ENCODE data around the gene SCARB1.

Gene SCARB1

DNA sequence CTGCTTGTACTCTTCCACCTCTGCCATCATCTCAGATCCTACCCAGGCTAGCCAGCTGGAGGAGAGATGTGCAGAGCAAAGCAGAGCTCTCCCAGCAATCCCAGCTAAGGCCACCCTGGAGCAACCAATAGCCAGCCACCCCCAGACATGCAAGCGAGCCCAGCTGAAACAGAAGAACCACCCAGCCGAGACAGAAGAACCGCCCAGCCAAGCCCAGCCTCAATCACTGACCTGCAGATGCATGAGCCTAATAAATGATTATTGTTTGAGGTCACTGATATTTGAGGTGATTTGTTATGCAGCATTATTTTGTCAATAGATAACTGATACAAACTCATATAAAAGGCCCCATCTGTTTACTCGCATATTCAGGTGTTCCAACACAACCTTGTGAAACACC lies 106.3 kb downstream of the SCARB1 start:
- Mint-ChIP-seq H3K27me3 (peaks cover 44% of the 10 kb centered on the region), H3K36me3 (ENCODE audit: low read depth) (no peaks in the 10 kb centered on the region), H3K9me3 (peaks cover 14% of the 10 kb centered on the region), H3K27ac (no peak overlapping the region), H3K4me3 (no peak overlapping the region), H3K4me1 (ENCODE audit: low read depth) (peaks cover 42% of the 10 kb centered on the region)

DNA sequence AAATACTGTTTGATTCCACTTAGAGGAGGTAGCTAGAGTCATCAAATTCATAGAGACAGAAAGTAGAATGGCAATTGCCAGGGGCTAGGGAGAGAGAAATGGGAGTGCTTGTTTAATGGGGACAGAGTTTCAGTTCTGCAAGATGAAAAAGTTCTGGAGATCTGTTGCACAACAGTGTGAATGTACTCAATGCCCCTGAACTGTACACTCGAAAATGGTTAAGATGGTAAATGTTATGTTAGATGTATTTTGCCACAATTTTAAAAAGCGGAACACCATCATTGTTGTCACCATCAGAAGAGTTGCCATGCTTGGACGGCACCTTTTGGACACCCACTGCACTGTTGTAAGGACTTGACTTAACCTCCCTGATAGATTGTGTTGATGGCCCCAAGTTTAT lies 106.9 kb downstream of the SCARB1 start:
- peaks cover 36% of the 10 kb centered on the region for H3K4me1 Mint-ChIP-seq (ENCODE audit: low read depth)
- no peak overlapping the region for H3K4me3 Mint-ChIP-seq
- peaks cover 14% of the 10 kb centered on the region for H3K9me3 Mint-ChIP-seq
- peaks cover 46% of the 10 kb centered on the region for H3K27me3 Mint-ChIP-seq
- H3K36me3 Mint-ChIP-seq (ENCODE audit: low read depth), result no peaks in the 10 kb centered on the region
- no peak overlapping the region for H3K27ac Mint-ChIP-seq

DNA sequence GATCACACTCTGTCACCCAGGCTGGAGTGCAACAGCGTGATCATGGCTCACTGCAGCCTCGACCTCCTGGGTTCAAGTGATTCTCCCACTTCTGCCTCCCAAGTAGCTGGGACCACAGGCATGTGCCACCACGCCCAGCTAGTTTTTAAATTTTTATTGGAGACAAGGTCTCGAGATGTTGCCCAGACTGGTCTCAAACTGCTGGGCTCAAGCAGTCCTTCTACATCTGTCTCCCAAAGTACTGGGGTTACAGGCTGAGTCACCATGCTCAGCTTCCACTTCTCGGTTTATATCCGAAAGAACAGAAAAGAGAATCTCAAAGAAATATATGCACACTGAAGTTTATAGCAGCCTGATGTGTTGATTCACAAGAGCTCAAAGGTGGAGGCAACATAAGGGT lies 107.5 kb downstream of the SCARB1 start:
- H3K27me3 Mint-ChIP-seq, result peaks cover 52% of the 10 kb centered on the region
- H3K4me1 Mint-ChIP-seq (ENCODE audit: low read depth), result peaks cover 30% of the 10 kb centered on the region
- H3K27ac Mint-ChIP-seq, result no peak overlapping the region
- no peak overlapping the region for H3K4me3 Mint-ChIP-seq
- H3K36me3 Mint-ChIP-seq (ENCODE audit: low read depth), result no peaks in the 10 kb centered on the region
- H3K9me3 Mint-ChIP-seq, result peaks cover 14% of the 10 kb centered on the region

DNA sequence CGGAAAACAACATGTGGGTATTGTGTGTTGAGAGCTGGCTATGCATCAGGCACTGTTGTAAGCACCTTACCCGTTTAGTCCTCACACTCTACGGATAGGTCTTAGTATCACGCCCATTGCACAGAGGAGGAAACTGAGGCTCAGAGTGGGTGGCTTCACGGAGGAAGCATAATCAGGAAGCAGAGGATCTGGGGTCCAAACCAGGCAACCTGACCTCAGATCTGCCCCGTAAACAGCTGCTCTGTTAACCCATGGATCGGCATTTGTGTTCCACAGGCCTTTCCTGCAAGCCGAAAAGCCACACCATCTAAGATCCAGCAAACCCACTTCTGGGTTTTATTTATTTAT lies 107.9 kb downstream of the SCARB1 start:
- H3K36me3 Mint-ChIP-seq (ENCODE audit: low read depth), result no peaks in the 10 kb centered on the region
- H3K4me3 Mint-ChIP-seq, result no peak overlapping the region
- H3K4me1 Mint-ChIP-seq (ENCODE audit: low read depth), result peaks cover 26% of the 10 kb centered on the region
- no peak overlapping the region for H3K27ac Mint-ChIP-seq
- peaks cover 56% of the 10 kb centered on the region for H3K27me3 Mint-ChIP-seq
- peaks cover 14% of the 10 kb centered on the region for H3K9me3 Mint-ChIP-seq

DNA sequence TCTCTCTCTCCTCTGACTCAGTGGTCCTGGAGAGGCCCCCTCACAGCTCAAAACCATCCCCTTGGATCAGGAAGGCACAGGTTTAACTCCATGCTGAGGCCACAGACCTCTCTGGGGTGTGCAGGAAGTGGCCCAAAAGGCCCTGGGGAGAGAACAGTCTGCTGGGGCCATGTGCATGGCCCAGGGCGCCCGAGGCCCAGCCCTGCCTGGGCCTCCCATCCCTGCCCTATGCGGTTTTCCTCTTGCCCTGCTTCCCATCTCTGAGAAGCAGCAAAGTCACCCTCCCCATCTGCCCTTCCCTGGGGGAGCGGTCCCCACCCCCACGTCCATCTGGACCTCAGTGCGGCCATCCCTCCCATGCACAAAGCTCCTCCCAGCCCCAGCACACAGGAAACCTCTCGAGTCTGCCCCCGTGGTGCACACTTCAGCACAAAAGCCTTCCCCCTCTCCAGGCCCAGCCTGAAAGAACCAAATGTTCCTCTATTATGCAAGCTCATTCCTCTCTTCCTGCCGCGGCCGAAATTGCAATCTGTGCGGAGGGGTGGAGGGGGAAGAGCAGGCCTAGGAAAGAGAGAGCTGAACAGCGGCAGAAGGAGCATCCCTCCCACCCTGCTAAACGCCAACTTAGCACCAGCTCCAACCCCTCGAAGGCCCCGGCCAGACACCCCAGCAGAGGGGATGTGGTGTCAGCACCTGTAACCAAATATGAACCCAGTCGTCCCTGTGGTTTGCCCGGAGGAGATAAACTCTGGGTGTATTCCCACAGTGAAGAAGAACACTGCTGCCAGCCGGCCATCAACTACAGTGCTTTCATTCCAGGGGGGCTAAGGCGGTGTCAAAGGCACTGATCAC lies 108.5 kb downstream of the SCARB1 start:
- peaks cover 22% of the 10 kb centered on the region for H3K4me1 Mint-ChIP-seq (ENCODE audit: low read depth)
- peaks cover 14% of the 10 kb centered on the region for H3K9me3 Mint-ChIP-seq
- no peak overlapping the region for H3K4me3 Mint-ChIP-seq
- H3K27me3 Mint-ChIP-seq, result peaks cover 53% of the 10 kb centered on the region
- no peak overlapping the region for H3K27ac Mint-ChIP-seq
- no peaks in the 10 kb centered on the region for H3K36me3 Mint-ChIP-seq (ENCODE audit: low read depth)

DNA sequence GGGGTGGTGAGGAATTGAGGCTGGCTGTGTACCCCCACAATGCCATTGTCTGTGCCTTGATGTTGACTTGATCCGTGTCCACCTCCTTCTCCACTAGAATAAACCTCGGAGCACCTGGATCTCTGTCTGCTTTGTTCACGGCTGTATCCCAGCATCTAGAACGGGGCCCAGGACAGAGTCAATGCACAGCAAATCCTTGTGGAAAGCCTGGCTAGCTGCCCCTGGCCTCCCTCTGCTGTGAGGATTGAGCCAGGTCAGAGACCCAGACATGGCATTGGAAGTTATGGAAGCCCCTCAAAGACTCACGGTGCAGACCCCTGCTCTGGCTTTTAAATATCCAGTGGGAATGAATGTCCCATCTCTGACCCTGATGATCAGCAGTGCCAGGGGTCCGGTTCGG lies 109.2 kb downstream of the SCARB1 start:
- Mint-ChIP-seq H3K27ac (no peak overlapping the region), H3K27me3 (peaks cover 46% of the 10 kb centered on the region), H3K4me3 (no peak overlapping the region), H3K9me3 (peaks cover 14% of the 10 kb centered on the region), H3K36me3 (ENCODE audit: low read depth) (no peaks in the 10 kb centered on the region), H3K4me1 (ENCODE audit: low read depth) (peaks cover 15% of the 10 kb centered on the region)

DNA sequence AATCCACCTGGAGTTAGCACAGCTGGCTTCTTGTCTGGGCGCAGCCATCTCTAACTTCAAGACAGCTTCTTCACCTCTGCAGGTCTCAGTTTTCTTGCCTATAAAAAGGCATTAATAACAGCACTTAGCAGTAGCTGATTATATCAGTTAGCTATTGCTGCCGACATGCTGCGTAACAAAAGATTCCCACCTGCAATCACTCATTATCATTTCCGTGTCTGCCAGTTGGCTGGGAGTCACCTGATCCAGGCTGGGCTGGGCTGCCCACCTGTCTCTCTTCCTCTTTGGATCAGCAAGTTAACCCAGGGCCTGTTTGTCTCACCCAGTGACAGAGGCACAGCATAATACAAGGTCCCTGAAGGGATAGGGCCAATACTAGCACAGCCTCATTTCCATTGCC lies 109.7 kb downstream of the SCARB1 start:
- no peak overlapping the region for H3K4me3 Mint-ChIP-seq
- no peaks in the 10 kb centered on the region for H3K36me3 Mint-ChIP-seq (ENCODE audit: low read depth)
- H3K27ac Mint-ChIP-seq, result no peak overlapping the region
- H3K27me3 Mint-ChIP-seq, result peaks cover 42% of the 10 kb centered on the region
- H3K9me3 Mint-ChIP-seq, result peaks cover 14% of the 10 kb centered on the region
- peaks cover 13% of the 10 kb centered on the region for H3K4me1 Mint-ChIP-seq (ENCODE audit: low read depth)

DNA sequence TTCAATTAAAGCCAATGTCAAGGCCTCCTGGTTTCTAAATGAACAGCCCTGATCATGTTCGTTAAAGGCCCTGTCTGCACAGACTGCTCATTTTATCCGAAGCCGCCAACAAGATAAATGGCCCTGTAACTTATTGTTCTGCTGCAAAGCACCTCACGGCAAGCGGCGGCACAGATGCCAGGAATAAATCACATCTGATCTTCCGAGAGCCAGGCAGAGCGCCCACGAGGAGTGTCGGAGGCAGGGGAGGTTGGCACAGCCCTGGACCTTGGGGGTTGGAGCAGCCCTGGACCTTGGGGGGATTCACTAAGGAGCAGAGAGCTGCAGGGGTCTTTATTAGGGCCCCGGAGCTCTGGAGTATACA lies 110.5 kb downstream of the SCARB1 start:
- peaks cover 13% of the 10 kb centered on the region for H3K4me1 Mint-ChIP-seq (ENCODE audit: low read depth)
- H3K9me3 Mint-ChIP-seq, result peaks cover 14% of the 10 kb centered on the region
- H3K27ac Mint-ChIP-seq, result no peak overlapping the region
- H3K36me3 Mint-ChIP-seq (ENCODE audit: low read depth), result no peaks in the 10 kb centered on the region
- H3K27me3 Mint-ChIP-seq, result peaks cover 38% of the 10 kb centered on the region
- no peak overlapping the region for H3K4me3 Mint-ChIP-seq

DNA sequence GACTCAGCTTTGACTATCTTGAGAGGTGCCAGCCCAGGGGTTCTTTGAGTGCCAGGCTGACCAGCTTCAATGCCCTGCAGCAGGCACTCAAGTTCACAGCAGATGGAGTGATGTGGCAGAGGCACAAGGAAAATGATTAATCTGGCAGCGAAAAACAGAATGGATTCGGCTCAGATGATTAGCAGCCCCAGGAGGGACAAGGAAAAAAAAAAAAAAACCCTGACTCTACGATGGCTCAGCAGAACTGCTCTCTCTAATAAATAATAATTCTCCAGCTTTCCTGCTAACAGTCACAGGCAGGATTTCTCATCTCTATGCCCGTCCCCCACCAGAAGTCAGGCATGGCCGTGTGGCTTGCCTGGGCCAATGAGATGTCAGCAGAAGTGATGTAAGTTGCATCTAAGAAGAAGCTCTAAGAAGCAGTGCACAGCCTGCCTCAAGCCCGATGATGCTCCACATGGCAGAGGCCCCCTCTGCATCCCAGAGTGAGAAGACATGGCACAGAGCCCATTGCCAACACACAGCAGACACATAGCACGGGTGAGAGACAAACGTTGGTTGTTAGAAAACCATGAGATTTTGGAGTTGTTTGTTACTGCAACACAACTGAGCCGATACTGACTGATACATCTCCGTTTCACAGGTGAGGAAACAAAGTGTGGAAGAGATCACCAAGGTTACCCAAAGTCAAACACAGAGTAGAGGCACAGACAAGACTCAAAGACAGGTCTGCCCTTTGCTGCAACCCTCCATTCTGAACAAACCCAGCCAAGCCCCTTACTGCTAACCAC lies 111.0 kb downstream of the SCARB1 start:
- Mint-ChIP-seq H3K4me1 (ENCODE audit: low read depth) (peaks cover 15% of the 10 kb centered on the region), H3K27ac (no peak overlapping the region), H3K4me3 (no peak overlapping the region), H3K27me3 (peaks cover 38% of the 10 kb centered on the region), H3K36me3 (ENCODE audit: low read depth) (no peaks in the 10 kb centered on the region), H3K9me3 (peaks cover 12% of the 10 kb centered on the region)

DNA sequence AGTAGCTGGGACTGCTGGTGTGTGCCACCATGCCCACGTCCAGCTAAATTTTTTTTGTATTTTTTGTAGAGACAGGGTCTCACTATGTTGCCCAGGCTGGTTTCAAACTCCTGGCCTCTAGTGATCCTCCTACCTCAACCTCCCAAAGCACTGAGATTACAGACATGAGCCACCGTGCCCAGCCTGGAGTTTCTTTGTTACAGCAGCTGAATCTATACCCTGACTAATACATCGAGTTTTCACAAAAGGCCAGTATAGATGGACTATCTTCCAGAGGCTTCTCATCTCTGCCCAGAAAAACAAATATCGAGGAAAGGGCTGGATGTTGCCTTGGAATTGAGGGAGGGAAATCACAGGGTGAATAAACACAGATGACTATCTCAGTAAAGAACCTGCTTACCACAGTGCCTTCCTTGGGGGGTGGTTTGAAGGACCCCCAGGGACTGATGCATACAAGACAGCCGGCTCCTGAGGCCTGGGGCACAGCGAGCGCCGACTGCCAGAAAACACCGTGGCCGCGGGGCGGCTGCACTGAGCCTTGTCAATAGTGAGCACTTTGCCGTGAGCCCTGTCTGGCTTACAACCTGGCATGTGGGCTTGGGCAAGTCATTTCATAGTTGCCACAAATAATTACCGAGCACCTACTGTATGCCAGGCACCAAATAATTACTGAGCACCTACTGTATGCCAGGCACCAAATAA lies 111.9 kb downstream of the SCARB1 start:
- Mint-ChIP-seq H3K4me1 (ENCODE audit: low read depth) (peaks cover 16% of the 10 kb centered on the region), H3K36me3 (ENCODE audit: low read depth) (no peaks in the 10 kb centered on the region), H3K27ac (no peak overlapping the region), H3K9me3 (peaks cover 6% of the 10 kb centered on the region), H3K27me3 (peaks cover 34% of the 10 kb centered on the region), H3K4me3 (no peak overlapping the region)

DNA sequence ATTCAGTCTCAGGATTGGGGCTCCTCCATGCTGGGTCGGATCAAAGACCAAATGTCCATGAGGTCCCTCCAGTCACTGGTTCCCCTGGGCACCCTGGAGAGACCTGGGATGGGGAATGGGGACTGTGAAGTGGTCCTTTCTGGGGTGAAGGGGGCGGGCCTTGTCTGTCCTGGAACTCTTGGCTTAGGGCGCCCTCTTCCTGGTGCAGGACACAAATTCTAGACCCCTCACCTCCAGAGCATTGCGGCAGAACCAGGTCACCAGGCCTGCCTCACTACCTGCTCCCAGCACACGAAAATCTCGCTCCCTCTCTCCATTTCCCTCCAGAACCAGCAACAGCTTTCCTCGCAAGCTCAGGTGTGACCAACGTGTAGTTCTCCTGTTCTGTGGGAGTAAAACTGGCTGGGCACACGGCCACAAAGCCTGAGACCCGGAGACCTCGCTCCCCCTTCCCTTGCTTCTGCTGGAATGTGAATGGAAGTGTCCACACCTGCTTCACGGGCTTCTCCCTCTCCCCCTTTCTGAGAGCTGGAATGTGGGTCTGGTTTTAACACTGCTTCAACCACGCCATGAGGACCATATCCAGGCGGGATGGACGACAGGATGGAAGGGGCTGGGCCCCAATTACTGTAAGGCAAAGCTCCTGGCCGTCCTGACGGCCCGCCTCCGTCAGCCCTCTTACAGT lies 112.7 kb downstream of the SCARB1 start:
- no peak overlapping the region for H3K4me3 Mint-ChIP-seq
- no peaks in the 10 kb centered on the region for H3K36me3 Mint-ChIP-seq (ENCODE audit: low read depth)
- peaks cover 23% of the 10 kb centered on the region for H3K4me1 Mint-ChIP-seq (ENCODE audit: low read depth)
- H3K27ac Mint-ChIP-seq, result no peak overlapping the region
- peaks cover 35% of the 10 kb centered on the region for H3K27me3 Mint-ChIP-seq
- H3K9me3 Mint-ChIP-seq, result no peaks in the 10 kb centered on the region

DNA sequence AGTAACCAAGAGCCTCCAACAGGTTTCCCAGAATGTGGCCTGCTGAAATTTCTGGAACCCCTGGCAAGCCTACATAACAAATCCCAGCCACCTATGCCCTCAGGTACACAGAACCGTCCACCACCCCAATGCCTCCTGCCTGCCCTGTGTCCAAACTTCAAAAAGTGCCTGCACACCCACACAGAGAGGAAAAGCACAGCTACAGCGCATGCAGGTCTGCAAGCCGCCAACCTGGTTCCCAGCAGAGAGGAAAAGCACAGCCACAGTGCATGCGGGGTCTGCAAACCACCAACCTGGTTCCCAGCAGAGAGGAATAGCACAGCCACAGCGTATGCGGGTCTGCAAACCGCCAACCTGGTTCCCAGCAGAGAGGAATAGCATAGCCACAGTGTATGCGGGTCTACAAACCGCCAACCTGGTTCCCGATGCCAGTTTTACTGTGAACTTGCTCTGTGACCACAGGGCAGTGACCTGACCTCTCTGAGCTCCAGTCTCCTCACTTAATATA lies 113.5 kb downstream of the SCARB1 start:
- no peaks in the 10 kb centered on the region for H3K9me3 Mint-ChIP-seq
- H3K4me1 Mint-ChIP-seq (ENCODE audit: low read depth), result peaks cover 23% of the 10 kb centered on the region
- H3K27ac Mint-ChIP-seq, result no peak overlapping the region
- peaks cover 36% of the 10 kb centered on the region for H3K27me3 Mint-ChIP-seq
- H3K4me3 Mint-ChIP-seq, result no peak overlapping the region
- no peaks in the 10 kb centered on the region for H3K36me3 Mint-ChIP-seq (ENCODE audit: low read depth)

DNA sequence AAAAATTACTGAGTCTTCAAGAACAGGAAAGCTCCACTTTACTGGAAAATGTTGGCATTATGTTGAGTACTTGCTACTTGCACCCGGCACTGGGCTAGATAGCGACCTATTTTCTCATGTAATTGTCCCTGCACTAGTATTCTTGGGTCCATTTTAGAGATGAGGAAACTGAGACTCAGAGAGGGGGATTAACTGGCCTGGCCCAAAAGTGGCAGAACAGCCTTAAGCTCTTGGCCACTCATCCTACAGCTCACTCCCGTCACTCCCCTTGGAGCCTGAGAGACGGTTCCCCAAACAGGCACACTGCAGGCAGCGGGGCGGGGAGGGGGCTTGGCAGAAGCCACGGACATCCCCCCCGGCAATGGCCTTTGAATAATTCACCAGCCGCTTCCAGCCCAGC lies 113.9 kb downstream of the SCARB1 start:
- peaks cover 36% of the 10 kb centered on the region for H3K27me3 Mint-ChIP-seq
- no peaks in the 10 kb centered on the region for H3K9me3 Mint-ChIP-seq
- H3K36me3 Mint-ChIP-seq (ENCODE audit: low read depth), result no peaks in the 10 kb centered on the region
- no peak overlapping the region for H3K27ac Mint-ChIP-seq
- peaks cover 19% of the 10 kb centered on the region for H3K4me1 Mint-ChIP-seq (ENCODE audit: low read depth)
- H3K4me3 Mint-ChIP-seq, result no peak overlapping the region

DNA sequence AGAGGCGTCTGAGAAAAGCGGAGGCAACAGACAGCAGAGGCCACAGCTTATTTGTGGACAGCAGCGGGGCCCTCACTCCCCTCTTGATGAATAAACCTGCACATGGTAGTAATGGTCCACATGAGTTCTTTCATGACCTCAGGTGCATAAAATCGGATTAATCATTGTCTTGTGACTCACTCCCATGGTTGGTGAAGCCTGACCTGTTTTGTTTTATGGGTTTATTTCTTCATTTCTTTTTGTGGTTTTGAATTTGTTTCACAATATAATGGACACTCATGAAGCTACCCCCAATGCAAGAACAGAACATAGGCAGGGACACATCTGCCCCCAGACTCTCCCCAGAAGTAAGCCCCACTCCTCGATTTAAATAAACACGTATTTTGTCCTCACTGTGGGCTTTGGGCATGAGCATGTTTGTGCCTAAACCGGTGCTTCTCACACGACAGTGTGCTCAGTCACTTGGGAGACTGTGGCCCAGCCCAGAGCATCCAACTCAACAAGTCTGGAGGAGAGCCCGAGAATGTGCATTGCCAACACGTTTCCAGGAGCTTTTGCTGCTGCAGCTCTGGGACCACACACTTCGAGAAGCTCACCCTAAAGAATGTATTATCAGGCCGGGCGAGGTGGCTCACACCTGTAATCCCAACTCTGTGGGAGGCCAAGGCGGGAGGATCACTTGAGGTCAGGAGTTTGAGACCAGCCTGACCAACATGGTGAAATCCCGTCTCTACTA lies 116.1 kb downstream of the SCARB1 start:
- Mint-ChIP-seq H3K27me3 (peaks cover 33% of the 10 kb centered on the region), H3K4me1 (ENCODE audit: low read depth) (peaks cover 17% of the 10 kb centered on the region), H3K9me3 (no peaks in the 10 kb centered on the region), H3K4me3 (no peak overlapping the region), H3K36me3 (ENCODE audit: low read depth) (no peaks in the 10 kb centered on the region), H3K27ac (no peak overlapping the region)

Measured in stimulated activated naive CD8-positive, alpha-beta T cell treated with anti-CD3 and anti-CD28 coated beads, Interleukin-15, Interleukin-2, amounts not matched to agents 100 ng/mL and 50 ng/mL, for 24 hours (primary cell).